Measurements from ENCODE around the gene NUP50.
"Not testable (repeated sequence)": the region's sequence is repeated elsewhere in the genome, so short reads cannot be mapped to it uniquely, and the experiment has no call there.

NUP50 gene

DNA sequence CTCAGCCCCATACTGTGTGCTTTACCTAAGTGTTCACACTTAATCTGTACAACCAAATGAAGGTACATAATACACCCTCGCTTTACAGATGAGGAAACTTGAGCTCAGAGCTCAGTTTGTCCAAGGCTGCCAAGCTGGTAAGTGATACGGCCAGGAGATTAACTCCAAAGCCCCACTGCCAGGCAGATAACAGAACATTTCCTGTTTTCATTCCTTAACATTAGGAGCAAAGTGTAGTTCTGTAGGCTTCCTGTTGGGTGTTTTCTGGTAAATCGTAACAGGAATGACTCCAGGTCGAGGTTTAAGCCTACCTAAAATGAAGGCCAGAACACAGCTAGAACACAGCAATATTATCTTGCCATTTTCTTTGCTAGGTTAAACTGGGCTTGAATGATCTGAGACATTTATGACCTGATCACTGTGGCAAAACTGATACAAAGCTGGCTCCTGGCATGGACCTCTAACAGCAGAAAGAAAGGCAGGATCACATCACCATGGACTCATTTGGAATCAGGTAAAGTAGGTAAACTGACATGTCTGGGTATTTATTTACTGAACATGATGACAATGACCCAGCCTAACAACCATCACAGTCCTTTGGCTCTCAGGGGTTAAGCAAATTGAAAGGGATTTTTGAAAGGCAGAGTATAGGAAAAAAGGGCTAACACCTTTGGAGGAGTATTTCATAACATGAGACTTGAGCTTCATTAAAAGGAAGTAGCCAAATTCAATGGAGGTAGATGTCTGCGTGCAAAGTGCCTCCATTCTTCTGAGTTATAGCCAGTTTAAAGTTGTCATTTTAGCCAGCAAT is 3.9 kb upstream of the NUP50 start:
- no peak for DNase-seq (ENCODE audit: low read depth in 3 of 3)

DNA sequence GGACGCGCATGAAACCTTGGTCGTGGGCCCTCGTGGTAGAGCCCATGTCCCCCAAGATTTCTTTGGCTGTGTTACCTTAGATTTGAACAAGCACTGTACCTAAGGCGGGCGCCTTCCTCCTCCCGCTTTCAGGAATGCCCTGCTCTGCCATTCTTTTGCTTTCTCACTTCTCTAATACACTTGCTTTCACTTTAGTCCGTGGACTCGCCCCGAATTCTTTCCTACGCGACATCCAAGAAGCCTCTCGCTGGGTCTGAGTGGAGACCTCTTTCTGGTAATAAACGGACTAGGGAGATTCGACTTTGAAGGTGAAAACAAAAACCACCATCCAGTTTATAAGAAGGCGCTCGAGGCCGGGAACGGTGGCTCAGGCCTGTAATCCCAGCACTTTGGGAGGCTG is 1.2 kb upstream of the NUP50 start:
- no peak for DNase-seq (ENCODE audit: low read depth in 3 of 3)

DNA sequence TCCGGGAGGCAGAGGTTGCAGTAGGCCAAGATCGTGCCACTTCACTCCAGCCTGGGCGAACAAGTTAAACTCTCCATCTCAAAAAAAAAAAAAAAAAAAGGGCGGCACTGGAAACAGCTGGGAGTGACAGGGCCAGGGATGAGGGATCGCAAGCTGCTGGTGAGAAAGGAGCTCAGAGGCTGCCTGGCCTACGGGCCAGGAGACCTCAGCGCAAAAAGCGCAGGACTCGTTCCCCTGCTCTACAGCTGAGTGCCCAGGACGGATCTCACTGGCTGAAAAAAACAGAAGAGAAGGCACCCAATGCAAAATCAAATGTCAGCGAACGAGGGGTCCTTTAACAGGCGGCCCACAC is 650 bp upstream of the NUP50 start:
- DNase-seq (ENCODE audit: low read depth in 3 of 3) = no peak

DNA sequence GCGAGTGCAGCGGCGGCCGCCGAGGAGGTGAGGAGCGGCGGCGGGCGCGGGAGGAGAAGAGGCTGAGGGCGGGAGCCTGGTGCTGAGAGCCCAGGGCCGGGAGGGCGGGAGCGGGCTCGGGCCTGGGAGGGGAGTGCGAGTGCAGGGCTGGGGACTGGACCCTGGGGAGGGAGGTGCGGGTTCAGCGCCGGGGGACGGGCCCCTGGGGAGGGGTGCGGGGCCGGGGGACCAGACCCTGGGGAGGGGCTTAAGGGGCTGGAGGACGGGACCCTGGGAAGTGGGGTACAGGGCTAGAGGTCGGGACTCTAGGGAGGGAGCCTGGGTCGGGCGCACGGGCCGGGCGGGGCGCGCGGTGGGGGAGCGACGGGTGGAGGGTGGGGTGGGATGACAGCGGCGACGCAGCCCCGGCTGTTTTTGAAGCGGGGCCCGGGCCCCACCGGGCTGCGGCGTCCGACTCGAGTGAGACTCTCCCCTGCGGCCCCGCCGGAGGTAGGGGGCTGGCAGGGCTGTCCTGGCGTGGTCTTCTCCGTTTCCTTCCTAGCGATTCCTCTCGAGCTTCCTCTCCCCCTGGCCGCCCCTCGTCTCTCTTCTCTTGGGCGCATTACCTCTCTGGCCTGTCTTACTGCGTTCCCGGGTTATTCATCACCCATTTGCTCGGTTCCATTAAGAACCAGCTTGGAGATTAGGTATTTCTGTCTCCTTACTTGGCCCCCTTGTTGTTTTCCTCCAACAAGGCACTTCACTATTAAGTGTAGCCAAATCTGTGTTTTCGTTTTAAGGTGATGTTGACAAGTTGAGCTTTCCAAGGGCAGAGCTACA is 754 bp downstream of the NUP50 start:
- peak in 1 of 3 experiments; percentile 24 for DNase-seq (ENCODE audit: low read depth in 3 of 3)

DNA sequence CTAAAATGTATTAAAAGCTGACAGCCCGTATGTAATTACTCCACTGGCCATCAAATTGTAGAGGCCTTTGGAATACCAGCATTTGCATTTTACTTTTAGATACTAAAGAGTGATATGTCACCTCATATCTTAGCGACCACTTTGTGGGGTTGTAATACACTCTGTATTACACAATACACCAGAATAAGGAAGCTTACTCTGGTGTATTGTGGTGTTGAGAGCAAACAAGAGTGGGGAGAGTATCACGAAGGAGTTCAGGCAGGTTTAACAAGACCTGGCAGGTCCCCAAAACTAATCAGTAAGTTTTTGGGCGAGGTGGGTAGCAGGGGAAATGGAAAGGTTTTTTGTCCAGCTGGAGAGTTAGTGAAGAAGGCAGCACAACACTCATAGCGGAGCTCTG is 3.2 kb downstream of the NUP50 start:
- DNase-seq (ENCODE audit: low read depth in 3 of 3) = no peak

DNA sequence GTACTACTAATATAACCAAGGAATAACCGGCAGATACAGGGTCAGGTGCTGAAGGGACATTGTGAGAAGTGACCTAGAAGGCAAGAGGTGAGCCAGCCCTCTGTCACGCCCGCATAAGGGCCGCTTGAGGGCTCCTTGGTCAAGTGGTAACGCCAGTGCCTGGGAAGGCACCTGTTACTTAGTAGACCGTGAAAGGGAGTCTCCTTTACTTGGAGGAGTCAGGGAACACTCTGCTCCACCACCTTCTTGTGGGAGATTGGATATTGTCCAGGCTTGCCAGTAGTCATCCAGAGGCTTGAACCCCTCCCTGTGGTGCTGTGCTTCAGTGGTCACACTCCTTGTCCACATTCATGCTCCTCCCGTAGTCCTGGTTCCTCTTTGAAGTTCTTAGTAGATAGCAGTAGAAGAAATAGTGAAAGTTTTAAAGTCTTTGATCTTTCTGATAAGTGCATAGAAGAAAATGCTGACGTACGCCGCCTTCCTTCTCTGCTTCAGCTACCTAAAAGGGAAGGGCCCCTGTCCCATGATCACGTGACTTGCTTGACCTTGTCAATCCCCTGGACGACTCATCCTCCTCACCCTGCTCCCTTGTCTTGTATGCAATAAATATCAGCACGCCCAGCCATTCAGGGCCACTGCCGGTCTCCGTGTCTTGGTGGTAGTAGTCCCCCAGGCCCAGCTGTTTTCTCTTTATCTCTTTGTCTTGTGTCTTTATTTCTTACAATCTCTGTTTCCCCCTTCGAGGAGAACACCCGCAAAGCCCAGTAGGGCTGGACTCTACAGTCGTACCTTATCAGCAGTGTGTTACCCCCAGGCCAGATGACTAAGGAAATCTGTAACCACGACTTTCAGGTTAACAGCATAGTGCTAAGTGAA is 6.1 kb downstream of the NUP50 start:
- no peak for DNase-seq (ENCODE audit: low read depth in 3 of 3)

DNA sequence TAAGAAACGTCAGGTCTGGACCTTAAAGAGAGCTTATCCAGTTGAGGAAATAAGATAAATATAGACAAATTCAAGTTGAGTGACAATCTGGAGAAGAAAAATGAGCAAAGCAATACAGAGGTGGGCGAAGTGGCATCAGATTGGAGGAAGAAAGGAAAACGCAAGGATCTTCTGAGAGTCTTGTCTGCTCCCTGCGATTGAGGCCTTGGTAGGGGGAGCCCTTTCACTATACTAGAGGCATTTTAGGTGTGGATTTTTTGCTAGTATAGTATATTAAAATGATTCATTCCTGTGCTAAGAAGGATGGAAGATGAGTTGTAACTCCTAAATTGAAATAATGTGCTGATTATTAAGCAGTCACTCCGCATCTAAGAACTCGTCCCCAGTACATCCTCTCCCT is 8.1 kb downstream of the NUP50 start:
- no peak for DNase-seq (ENCODE audit: low read depth in 3 of 3)

DNA sequence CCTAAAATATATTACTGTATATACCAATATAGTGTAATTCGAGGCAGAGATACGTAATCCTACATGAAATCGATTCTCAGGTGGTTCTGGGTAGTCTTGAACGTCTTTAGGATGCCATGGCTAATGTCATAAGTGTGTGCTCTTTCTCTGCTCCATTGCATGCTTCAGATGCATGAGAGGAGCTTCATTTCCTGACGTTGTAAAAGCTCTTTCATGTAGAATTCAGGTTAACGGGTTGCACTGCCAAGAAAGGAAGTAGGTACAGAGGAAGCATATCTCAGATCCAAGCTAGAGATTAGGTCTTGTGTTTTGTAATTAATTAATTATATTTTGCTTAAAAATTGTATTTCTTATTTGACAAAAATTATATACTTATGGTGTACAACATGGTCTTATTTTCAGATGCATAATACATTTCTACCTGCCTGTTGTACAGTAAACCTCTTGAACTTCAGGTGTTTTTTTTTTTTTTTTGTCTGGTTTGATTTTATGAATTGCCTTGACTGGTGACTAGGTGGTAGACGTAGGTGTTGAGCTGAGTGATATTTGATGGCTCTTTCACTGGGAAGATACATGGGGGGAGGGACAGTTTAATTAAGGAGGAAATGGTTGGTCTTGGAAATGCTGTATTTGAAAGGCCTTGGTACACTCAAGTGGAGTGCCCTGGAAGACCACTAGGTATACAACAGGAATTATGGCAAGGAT is 9.3 kb downstream of the NUP50 start:
- no peak for DNase-seq (ENCODE audit: low read depth in 3 of 3)

DNA sequence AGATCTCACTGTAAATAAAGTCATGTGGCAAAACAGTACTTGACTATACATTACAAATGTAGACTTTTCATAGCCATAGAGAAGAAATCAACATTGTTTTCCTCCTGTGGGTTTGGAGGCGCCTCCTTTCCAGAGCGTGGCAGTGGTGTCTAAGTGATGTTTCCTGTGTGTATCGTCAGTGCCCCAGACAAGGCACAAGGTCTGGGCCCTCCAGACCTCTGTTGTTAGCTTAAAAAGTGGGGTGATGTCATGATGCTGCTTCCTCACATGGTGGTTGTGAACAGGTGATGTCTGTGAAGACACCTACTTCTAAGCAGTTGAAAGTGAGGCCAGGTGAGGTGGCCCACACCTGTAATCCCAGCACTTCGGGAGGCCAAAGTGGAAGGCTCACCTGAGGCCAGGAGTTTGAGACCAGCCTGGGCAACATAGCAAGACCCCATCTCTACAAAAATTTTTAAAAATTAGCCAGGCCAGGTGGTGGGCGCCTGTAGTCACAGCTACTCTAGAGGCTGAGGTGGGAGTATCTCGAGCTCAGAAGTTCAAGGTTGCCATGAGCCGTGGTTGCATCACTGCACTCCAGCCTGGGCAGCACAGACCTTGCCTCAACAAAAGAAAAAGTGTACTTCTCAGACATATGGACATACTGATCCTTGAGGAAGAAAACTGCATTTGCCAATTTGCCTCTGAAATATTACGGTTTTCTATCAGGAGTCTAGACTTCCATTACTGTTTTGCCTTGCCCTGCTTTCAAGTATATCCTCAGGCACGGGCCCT is 15.7 kb downstream of the NUP50 start:
- DNase-seq (ENCODE audit: low read depth in 3 of 3) = no peak

DNA sequence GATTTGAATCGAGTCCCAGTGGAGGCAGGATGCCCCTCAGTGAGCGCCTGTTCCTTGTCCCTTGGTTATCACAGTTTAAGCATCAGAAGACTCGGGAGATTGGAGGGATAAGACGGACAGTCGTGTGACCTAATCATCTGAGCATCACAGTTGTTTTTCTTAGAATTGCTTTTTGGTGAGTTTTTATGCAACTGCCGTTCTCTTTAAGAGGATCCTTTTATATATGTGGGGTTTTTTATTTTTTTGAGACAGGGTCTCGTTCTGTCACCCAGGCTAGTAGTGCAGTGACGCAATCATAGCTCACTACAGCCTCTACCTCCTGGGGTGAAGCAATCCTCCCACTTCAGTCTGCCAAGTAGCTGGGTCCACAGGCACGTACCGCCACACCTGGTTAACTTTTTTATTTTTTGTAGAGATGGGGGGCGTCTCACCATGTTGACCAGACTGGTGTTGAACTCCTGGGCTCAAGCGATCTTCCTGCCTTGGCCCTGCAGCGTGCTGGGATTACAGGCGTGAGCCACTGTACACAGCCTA is 16.5 kb downstream of the NUP50 start:
- no peak for DNase-seq (ENCODE audit: low read depth in 3 of 3)

DNA sequence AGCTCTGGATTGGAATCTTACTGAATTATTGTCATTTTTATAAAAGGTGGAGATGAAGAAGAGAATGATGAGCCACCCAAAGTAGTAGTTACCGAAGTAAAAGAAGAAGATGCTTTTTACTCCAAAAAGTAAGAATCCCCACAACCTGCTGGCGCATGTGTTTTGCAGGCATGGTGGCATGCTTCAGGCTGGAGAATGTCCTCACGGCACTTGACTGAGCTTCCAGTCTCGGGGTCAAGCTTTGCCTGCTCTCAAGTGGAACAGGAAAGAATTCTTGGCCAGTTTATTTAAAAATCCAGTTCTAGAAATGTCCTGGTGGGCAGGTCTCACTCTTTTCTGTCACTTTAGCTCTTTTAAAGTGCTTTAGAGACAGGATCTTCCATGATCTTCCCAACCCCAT is 17.5 kb downstream of the NUP50 start:
- DNase-seq (ENCODE audit: low read depth in 3 of 3) = no peak

DNA sequence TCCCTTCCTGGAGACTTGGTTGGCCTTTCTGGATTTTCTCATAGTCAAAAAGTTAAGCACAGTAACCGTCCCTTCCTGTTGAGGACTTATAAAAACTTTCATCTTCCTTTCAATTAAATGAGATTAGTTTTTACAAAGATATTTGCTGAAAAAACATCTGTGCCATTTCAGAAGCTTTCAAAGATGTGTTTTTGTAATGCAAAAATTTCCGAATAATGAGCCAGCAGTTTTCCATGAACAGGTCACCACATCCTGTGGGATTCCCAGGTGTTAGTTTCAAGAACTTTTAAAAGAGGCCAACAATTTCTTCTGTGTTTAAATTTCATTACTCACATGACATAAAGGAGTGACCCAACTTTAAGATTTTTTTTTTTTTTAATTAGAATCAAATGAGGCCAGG is 18.0 kb downstream of the NUP50 start:
- DNase-seq (ENCODE audit: low read depth in 3 of 3) = no peak

DNA sequence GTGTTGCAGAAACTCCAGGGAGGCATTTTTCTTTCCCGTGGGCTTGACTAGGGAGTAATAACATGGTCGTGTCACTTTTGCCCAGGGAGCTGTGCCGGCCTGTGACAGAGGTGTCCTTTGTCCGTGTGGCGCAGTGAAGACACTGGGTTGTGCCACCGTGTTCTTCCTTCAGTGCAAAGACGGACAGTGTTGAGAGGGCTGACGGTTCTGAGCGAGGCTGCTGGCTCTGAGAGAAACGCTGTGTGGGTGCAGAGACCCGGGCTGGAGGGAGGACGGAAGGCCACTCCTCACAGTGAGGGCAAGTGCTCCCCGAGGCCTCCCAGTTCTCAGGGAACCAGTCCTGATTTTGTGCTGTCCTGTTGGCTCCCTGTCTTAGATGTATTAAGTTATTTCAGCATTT is 20.2 kb downstream of the NUP50 start:
- no peak for DNase-seq (ENCODE audit: low read depth in 3 of 3)

DNA sequence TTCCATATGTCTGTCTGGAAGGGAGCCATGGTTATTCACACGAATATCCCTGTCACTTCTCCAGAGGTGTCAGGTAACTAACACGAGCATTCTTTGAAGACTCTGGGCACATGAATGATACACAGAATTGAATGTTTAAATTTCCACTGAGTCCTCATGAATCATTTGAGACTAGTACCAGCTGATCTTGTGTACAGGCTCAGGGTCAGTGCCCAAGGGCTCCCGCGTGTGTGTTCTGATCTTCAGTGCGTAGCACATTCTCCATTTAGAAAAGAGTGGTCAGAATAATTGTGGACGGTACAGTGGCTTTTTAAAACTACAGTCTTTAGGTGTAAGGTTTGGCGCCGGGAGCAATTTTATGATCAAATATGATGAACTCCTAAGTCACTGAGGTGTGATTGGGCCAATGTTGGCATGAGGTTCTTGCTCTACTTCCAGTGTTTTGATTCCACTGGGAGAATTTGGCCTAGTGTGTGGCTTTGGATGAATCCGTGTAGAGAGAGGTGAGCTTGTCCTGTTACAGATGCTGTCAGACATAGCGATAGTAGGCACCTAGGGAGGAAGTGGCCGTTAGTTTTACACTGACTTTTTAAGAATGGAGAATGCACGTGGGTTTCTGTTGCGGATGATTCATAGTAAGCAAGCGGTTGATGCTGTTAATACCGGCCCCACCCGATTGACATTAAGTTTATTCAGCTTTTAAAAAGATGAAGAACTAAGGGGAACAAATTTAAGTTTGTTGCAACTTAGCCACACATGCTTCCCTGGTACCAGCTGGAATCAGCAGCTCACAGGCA is 22.2 kb downstream of the NUP50 start:
- DNase-seq (ENCODE audit: low read depth in 3 of 3) = no peak

DNA sequence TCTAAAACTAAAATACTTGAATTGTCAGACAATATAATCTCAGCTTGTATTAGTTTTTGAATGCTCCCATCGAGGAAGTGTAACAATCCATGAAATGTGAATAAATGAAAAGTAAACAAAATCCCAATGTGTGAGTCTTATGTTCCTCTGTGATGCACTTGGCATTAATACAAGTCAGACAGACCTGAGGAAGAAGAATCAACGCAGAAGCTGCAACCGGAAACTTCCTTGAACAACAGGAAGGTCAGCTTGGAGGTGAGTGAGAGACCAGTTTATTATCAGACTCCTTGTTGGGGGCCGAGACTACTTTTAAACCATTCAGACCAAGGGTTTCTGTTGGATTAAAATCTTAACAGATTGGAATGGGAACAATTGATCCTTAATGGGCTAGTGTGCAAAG is 24.2 kb downstream of the NUP50 start:
- no peak for DNase-seq (ENCODE audit: low read depth in 3 of 3)

DNA sequence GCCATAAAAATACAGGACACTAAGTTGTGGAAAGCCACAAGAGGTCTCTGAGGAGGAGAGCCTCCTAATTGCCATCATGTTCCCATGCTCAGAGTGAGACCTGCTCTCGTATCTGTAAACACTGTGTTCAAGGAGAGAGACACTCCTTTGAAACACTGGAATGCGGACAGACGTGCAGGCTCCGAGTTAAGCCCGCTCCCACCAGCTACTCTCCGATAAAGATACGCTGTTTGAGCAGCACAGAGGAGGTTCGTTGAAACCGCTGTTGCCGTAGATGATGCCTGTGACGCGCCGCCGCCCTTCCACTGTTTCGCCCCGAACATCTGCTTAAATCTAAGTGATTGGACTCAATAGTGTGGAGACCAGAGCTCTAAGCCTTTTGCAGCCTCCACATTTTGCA is 25.1 kb downstream of the NUP50 start:
- DNase-seq (ENCODE audit: low read depth in 3 of 3) = no peak

DNA sequence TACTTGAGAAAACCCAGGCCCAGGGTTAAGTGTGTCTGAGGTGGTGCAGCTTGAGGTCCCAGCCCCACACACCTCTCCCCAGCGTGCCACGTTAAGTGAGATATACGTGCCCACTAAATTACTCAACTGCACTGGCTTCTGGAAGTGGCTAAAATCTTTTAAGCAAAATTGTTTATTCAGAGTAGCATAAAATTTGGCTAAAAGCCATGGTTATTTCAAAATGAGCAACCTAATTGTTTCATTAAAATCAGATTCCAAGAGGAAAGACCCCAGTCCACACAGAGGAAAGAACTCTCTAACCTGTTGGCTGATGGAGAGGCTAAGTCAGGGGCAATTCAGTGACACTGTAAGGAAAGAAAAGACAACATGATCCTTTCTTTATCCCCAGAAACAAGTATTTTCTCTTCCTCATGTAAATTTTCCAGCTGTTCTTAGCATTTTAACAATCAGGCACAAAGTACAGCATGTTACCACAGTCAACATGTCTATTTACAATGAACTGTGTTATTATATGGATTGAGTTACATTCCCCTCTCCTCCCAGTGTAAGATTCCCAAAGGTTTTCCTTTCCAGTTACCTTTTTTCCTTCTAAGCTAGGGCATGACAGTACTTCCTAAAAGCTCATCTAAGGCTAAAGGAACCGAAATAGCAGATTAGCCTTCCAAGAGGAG is 26.6 kb downstream of the NUP50 start:
- no peak for DNase-seq (ENCODE audit: low read depth in 3 of 3)

DNA sequence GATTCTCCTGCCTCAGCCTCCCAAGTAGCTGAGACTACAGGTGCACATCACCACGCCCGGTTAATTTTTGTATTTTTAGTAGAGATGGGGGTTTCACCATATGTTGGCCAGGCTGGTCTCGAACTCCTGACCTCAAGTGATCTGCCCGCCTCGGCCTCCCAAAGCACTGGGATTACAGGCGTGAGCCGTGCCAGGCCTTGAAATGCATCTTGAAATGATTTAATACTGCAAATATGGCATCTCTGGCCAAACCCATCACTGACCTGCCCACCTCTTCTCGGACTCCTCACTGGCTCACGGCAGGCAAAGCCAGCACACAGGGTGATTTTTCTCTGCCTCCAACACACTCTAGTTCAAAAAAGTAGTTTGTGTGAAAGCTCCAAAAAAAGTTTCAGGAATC is 28.0 kb downstream of the NUP50 start:
- not testable (repeated sequence) for DNase-seq (ENCODE audit: low read depth in 3 of 3)

DNA sequence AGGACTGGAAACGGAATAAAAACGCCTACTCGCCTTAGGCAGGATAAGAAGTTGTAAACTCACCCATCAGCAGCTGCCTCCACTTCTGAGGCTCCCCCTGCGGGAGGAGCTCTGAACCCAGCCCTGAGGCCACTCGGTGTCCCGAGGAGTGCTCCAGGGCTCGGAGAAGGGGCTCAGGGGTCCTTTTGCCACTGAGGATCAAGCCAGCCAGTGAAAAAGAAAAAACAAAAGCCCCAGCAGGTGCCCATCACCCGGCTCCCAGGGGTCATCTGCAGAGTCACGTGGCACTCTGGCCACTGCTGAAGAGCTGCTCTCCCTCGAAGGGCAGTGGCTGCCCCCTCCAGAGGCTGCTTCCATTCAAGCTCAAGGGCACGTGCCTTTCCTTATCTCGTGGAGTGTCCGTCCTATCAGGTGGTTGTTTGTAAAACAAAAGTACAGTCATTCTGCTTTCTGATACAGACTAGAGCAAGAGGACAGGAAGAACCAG is 29.0 kb downstream of the NUP50 start:
- DNase-seq (ENCODE audit: low read depth in 3 of 3) = no peak

All from stimulated activated CD4-positive, alpha-beta T cell treated with anti-CD3 and anti-CD28 coated beads, TNF-alpha, amount 100 ng/mL, for 24 hours (primary cell).